Ovary (tissue), 3 donors: ENCODE results near the gene PER2.

Source experiments
- CTCF ChIP-seq, 3 donors: fragments of 450-650 bp in 2 of 3; fragments of 200-600 bp in 1 of 3; IDR thresholded peaks; one replicate each; pipeline versions ENCODE4 v1.5.1 to v1.8.0; 2016 to 2022; ENCODE audit warnings: antibody characterized with exemption in 3 of 3, mild to moderate bottlenecking in 1 of 3
- EP300 ChIP-seq: sonication (generic); formaldehyde crosslinking; IDR thresholded peaks from one replicate; pipeline ENCODE4 v1.6.1; 2017; ENCODE audit warnings: antibody characterized with exemption
- donor health status: DM: no; HTN: no; CAD: no.

GRCh38 chr2:238244151-238244550 lies 44.3 kb downstream of the PER2 start:
- TF ChIP-seq EP300: no peak
- TF ChIP-seq CTCF (IDR thresholded peaks at IDR 0.05): no peak
